Muscle of back (tissue), 11 donors: ENCODE data around the gene SWAP70. TPM values are rescaled to one million over a fixed set of nuclear protein-coding genes. Genes with fewer than 3 reads are reported as not detected.

ENCODE experiments used
- DNase-seq, 3 donors: peaks; one replicate each; pipeline versions ENCODE4 v3.0.0 to v3.0.0-alpha.2; 2013
- polyA plus RNA-seq, 10 donors: library from polyadenylated mRNA; unstranded; fragments of 120-200 nt; gene quantifications; one replicate each; pipeline ENCODE4 v1.2.1, GENCODE V29; 2013; ENCODE audit not compliant: insufficient read length in 10 of 10

The SWAP70 gene
- polyA plus RNA-seq, 10 donors, result 9.7 to 18.0 (median 14.3) TPM

DNA sequence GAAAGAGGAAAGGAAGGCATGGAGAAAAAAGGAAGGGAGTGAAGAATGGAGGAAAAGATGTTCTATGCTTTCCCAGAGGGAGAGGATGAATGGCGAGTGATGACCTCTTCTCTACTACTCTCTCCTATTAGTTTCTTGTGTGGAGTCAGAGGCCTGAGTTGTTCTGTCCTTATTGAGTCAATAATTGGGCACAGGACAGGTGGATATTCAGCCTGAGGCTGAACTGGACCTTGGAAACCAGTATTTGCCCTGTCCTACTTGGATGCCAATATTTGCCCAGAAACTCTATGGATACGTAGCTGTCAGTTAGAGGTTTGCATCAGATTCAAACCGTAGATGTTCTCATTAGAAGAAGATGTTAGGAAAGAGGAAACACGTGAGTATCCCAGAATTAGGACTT lies 17.6 kb upstream of the SWAP70 start:
- DNase-seq, result no peak

- no peak for DNase-seq
Observed at GRCh38 chr11:9651481-9651880, 12.4 kb upstream of the SWAP70 start.

- no peak for DNase-seq
Observed at GRCh38 chr11:9651899-9652748, 11.8 kb upstream of the SWAP70 start.

DNA sequence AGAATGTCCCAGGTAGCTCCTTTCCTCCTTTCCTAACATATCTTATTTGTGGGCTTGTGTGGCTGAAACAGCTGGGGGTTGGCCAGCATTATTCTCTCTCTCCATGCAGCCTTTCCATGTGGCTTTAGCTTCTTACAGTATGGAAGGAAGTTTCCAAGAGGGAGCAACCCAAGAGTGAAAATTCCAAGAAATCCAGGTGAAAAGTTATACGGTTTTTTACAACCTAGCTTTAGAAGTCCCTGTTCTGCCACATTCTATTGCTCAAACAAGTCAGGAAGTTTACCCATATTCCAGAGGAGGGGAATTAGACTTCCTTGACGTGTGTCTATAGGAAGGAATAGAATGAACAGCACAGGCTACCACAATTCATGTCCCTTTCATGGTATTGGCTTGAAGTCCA lies 10.0 kb upstream of the SWAP70 start:
- DNase-seq, result no peak

GRCh38 chr11:9656864-9657263 lies 7.0 kb upstream of the SWAP70 start:
- DNase-seq, result no peak

DNA sequence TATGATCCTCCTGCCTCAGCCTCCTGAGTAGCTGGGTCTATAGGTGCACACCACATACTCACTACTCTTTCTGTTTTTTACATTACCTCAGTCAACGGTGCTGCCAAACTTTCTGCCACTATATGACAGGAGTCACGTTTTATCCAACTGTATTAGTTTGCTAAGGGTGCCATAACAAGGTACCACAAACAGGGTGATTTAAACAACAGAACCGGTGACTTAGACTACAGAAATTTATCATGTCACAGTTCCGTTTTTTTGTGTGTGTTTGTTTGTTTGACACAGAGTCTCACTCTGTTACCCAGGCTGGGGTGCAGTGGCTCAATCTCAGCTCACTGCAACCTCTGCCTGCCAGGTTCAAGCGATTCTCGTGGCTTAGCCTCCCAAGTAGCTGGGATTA lies 6.3 kb upstream of the SWAP70 start:
- DNase-seq, result no peak

- no peak for DNase-seq
Observed at GRCh38 chr11:9660886-9661285, 3.0 kb upstream of the SWAP70 start.

- DNase-seq, result peak in 2 of 3 donors; percentile 9 to 23
Observed at GRCh38 chr11:9662273-9662672, 1.6 kb upstream of the SWAP70 start.

DNA sequence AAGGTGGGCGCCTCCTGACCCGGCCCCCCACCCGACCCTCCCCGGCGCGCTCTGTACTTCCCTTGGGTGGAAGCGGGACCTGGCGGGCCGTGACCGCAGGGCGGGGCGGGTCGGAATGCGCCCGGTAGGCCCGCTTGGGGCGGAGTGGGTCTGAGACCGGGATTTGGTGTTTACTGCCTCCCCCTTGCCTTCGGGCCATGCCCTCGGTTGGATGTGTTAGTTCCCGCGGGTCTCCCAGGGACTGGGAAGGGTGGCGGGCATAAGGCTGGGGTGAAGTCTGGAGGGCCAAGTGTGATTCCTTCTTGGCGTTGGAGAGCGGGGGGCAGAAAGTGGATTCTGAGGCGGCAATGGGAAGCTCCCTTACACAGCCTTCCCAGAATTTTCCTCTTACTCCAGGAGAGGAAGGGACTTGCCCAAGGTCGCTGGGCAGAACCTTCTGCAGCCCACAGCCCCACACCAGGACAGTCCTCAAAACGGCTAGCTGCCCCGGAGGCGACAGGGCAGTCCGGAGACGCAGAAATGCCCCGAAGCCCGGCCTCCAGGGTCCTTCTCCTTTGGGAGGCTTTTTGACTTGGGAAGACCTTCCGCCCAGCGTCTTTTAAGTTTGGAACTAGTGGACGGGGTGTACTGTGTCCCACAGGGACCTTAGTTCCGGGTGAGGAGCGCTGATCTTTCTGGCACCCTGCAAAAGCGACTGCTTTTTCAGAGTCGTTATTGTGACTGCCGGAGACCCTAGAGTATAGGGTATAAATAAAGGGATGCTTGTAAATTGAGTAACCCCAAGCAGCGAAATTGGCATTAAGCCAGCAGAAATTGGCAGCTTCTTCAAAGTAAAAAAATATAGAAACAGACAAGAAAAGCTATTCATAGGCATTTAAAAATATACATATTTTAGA lies 647 bp downstream of the SWAP70 start:
- peak; percentile 24 to 77 (median 46) for DNase-seq

GRCh38 chr11:9665749-9666148 lies 1.9 kb downstream of the SWAP70 start:
- DNase-seq, result no peak

GRCh38 chr11:9669954-9670353 lies 6.1 kb downstream of the SWAP70 start:
- DNase-seq, result no peak

DNA sequence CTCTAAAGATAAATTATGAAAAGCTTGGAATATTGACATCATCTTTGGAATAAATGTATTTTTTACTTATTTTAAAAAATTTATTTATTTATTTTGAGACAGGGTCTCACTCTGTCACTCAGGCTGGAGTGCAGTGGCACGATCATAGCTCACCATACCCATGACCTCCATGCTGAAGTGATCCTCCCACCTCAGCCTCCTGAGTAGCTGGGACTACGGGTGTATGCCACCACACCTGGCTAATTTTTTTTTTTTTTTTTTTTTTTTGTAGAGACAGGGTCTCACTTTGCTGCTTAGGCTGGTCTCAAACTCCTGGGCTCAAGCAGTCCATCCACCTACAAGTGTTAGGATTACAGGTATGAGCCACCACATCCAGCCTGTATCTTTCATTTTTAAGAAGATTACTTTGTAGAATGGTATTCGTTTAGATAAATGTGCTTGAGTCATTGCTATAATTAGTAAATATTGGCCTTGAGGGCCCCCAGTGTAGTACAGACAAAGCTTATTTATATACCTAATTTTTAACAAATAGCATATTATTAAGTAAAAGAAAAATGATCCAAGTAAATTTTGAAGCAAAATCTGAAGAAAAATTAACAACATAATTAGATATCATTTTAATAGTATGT lies 8.5 kb downstream of the SWAP70 start:
- no peak for DNase-seq

DNA sequence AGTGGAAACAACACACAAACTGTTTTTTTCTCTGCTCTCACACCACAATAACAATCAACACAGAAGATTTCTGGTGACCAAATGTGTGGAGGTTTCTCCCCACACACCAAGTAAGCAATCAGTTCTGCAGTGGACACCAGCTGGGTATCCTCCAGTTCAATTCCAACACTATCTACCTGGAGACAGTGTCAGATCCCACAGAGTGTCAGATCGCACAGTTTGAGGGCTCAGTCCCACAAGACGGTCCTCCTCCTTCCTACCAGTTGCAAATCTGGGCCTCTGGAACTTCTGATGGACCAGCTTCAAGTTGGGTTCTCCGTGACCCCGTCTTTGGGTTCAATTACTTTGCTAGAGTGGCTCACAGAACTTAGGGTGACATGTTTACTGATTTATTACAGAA lies 9.0 kb downstream of the SWAP70 start:
- no peak for DNase-seq

- no peak for DNase-seq
Observed at GRCh38 chr11:9675691-9676090, 11.8 kb downstream of the SWAP70 start.

GRCh38 chr11:9677951-9678350 lies 14.1 kb downstream of the SWAP70 start:
- no peak for DNase-seq

DNA sequence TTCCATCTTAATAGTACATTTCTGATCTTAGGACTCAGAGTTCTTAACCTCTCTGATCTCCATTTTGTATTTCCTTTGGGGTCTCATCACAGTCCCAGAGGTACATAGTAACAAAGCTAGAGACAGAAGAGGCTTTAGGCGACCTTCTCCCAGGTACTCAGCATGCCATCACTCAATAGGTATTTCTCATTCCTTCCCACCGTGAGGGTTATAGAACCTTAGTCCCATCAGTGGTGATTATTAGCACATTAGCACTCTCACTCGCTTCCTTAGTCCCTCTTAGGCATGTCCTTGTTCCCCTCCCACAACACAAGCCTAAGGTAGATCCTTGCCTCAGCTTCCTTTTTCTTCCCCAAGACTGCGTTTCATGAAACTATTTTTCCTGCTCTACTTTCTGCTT lies 14.7 kb downstream of the SWAP70 start:
- no peak for DNase-seq

DNA sequence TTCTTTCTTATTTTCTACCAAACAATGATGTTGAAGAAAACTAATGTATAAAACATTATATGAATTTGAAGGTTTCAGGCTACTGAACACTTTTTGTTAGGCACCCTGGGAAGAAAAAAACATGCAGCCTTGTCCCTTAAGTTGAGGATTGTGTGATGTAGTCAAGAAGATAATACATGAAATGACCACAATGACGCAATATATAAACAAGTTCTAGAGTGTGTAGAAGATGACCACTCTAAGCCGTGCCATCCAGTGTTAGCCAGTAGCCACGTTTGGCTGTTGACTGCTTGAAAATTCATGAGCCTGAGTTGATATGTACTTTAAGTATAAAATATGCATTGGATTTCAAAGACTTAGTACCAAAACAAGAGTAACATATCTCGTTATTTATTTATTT lies 16.2 kb downstream of the SWAP70 start:
- DNase-seq, result no peak

DNA sequence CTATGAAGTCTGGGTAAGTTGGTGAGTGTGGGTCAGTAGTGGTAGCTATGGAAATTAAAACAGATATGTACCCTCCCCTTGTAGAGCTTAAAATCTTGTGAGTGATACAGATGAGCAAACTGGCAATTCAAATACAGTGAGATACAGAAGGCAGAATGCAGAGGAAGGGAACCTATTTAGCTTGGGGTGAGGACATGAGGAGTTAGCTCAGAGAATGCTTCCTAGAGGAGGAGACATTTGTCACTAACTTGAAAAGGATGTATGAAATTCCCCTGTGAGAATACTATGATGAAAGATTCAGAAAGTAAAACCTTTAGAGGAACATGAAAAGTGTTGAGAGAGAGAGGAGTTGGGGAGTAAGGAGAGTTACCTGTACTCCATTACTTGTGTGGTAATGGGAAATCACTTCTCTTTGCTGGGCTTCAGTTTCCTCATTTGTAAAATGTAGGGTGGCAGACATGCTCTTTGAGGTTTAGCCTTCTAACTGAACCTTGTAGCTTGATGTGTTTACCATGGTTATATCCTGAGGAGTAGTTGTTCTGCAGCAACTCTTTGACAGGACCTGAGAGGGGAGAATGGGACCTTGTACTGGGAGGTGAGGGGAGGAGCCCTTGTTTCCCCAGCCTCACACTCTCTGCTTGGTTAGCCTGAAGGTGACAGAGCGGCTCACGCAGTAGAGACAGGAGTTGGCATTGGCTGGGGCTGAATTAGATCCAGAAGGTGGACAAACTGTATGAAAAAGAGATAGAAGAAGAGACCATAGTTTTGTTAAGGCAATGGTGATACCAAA lies 17.9 kb downstream of the SWAP70 start:
- no peak for DNase-seq

DNA sequence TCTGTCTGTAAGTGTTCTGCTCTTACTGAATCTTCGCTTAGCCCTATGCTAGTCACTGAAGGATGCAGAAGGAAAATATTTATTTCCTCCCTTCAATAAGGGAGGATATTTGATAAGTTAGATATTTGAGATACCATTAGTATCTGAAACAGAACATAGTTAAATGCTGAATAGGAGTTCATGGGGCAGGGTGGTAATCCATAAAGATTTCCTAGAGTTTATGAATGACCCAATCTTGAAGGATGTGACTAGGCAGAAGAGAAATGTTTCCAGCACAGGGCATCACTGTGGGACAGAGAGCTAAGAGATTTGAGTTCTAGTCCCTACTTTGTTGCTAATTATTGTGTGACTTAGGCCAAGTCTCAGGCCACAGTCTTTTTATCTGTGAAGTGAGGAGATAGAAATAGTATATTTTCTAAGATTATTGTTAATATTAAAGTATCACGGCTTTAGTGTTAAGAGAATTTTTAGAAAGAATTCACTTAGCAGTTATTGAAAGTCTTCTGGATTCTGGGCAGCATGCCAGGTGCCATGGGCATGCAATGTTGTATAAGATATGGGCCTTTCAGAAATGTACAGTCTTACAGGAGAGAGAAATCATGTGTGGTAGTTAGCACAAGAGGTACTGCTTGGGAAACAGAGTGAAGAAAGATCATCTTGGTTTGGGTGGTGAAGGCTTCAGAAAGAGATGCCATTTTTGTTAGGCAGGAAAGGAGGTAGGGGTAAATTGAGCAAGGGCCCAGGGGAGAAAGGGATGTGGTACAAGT lies 24.0 kb downstream of the SWAP70 start:
- DNase-seq, result no peak

- peak in 2 of 3 donors; percentile 51 to 72 for DNase-seq
Observed at GRCh38 chr11:9688716-9689511, 25.0 kb downstream of the SWAP70 start.
